ENCODE measurements around the gene SLC6A3. TPM values are rescaled to one million over a fixed set of nuclear protein-coding genes. Genes with fewer than 3 reads are reported as not detected.

Gene SLC6A3
- total RNA-seq, 1 donor from 2014 or later, result not detected

- no peak for TF ChIP-seq CTCF (IDR thresholded peaks at IDR 0.05; ENCODE audit: unreplicated experiment)
- Mint-ChIP-seq H3K36me3 (ENCODE audit: insufficient read depth) (peaks cover 25% of the 10 kb centered on the region), H3K9me3 (ENCODE audit: low read depth) (no peaks in the 10 kb centered on the region), H3K4me3 (ENCODE audit: low read depth) (no peak overlapping the region), H3K27ac (no peak overlapping the region), H3K4me1 (ENCODE audit: low read depth) (no peaks in the 10 kb centered on the region), H3K27me3 (no peaks in the 10 kb centered on the region)
- DNase-seq (ENCODE audit: low spot score, unreplicated experiment), result no peak
These were observed 20.8 kb upstream of the SLC6A3 start for GRCh38 chr5:1465966-1466471.

GRCh38 chr5:1465117-1465516 is 19.9 kb upstream of the SLC6A3 start:
- H3K27me3 Mint-ChIP-seq, result no peaks in the 10 kb centered on the region
- H3K4me3 Mint-ChIP-seq (ENCODE audit: low read depth), result no peak overlapping the region
- no peak overlapping the region for H3K27ac Mint-ChIP-seq
- H3K36me3 Mint-ChIP-seq (ENCODE audit: insufficient read depth), result peaks cover 31% of the 10 kb centered on the region
- no peak for TF ChIP-seq CTCF (IDR thresholded peaks at IDR 0.05; ENCODE audit: unreplicated experiment)
- no peak for DNase-seq (ENCODE audit: low spot score, unreplicated experiment)
- H3K9me3 Mint-ChIP-seq (ENCODE audit: low read depth), result no peaks in the 10 kb centered on the region
- H3K4me1 Mint-ChIP-seq (ENCODE audit: low read depth), result no peaks in the 10 kb centered on the region

- no peak overlapping the region for H3K27ac Mint-ChIP-seq
- no peaks in the 10 kb centered on the region for H3K4me1 Mint-ChIP-seq (ENCODE audit: low read depth)
- peaks cover 31% of the 10 kb centered on the region for H3K36me3 Mint-ChIP-seq (ENCODE audit: insufficient read depth)
- no peaks in the 10 kb centered on the region for H3K27me3 Mint-ChIP-seq
- H3K4me3 Mint-ChIP-seq (ENCODE audit: low read depth), result no peak overlapping the region
- no peaks in the 10 kb centered on the region for H3K9me3 Mint-ChIP-seq (ENCODE audit: low read depth)
- no peak for DNase-seq (ENCODE audit: low spot score, unreplicated experiment)
- TF ChIP-seq CTCF (IDR thresholded peaks at IDR 0.05; ENCODE audit: unreplicated experiment), result no peak
These were observed 19.3 kb upstream of the SLC6A3 start for GRCh38 chr5:1464511-1464910.

- H3K27me3 Mint-ChIP-seq, result no peaks in the 10 kb centered on the region
- H3K4me1 Mint-ChIP-seq (ENCODE audit: low read depth), result no peaks in the 10 kb centered on the region
- DNase-seq (ENCODE audit: low spot score, unreplicated experiment), result no peak
- peaks cover 31% of the 10 kb centered on the region for H3K36me3 Mint-ChIP-seq (ENCODE audit: insufficient read depth)
- H3K4me3 Mint-ChIP-seq (ENCODE audit: low read depth), result no peak overlapping the region
- TF ChIP-seq CTCF (IDR thresholded peaks at IDR 0.05; ENCODE audit: unreplicated experiment), result no peak
- H3K9me3 Mint-ChIP-seq (ENCODE audit: low read depth), result no peaks in the 10 kb centered on the region
- no peak overlapping the region for H3K27ac Mint-ChIP-seq
These were observed 18.8 kb upstream of the SLC6A3 start for GRCh38 chr5:1464096-1464446.

GRCh38 chr5:1463326-1464095 is 18.3 kb upstream of the SLC6A3 start:
- Mint-ChIP-seq H3K4me1 (ENCODE audit: low read depth) (no peaks in the 10 kb centered on the region), H3K27me3 (no peaks in the 10 kb centered on the region), H3K4me3 (ENCODE audit: low read depth) (no peak overlapping the region), H3K27ac (no peak overlapping the region), H3K36me3 (ENCODE audit: insufficient read depth) (peaks cover 31% of the 10 kb centered on the region), H3K9me3 (ENCODE audit: low read depth) (no peaks in the 10 kb centered on the region)
- DNase-seq (ENCODE audit: low spot score, unreplicated experiment), result no peak
- TF ChIP-seq CTCF (IDR thresholded peaks at IDR 0.05; ENCODE audit: unreplicated experiment), result no peak

All from progenitor cell of endocrine pancreas (in vitro differentiated cells).